ENCODE results near the gene RALY. TPM values are rescaled to one million over a fixed set of nuclear protein-coding genes. Genes with fewer than 3 reads are reported as not detected.

RALY gene
- total RNA-seq, 1 experiment from 2014 or later = 164 TPM

DNA sequence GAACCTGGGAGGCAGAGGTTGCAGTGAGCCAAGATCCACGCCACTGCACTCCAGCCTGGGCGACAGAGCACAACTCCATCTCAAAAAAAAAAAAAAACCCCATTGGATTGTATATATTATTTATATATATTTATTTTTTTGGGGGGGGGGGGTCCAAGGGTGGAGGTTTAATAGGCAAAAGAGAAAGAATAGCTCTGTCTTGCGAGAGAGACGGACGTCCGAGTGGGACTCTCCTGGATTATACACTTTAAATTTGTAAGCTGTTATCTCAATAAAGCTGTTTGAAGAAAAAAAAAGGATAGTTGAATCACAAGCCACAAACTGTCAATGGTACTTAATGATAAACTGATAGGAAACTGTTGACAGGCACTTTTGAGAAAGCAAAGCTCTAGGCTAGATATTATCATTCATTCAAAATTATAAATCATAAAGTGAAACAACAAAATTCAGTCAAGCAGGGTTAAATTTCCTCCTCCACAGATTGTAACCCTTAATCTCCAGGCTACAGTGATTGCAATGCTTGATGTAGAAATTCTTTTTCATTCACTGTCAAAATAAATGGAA, 98.0 kb downstream of the RALY start:
- H3K27ac ChIP-seq (ENCODE audit: low read length) = no peak overlapping the region
- H3K4me3 ChIP-seq (ENCODE audit: low read depth in 2 of 2, low read length in 2 of 2) = no peak overlapping the region
- ChIA-PET POLR2A (interaction anchor here (0.6 to 0.7 kb wide), 3 partner anchors 186 to 1011 kb away, joined by 4 to 9 read pairs (median 7); no protein-coding TSS in a partner anchor), CTCF (no interaction called here)
- H3K36me3 ChIP-seq (ENCODE audit: control insufficient read depth, insufficient read depth, low read length) = peaks cover 63% of the 10 kb centered on the region
- ATAC-seq (no peak), DNase-seq (ENCODE audit: low read depth, low spot score) (no peak)
- in situ Hi-C loops (cut with HindIII; ENCODE audit: low pct_unique_long_range_greater_than_20kb, low sequenced_read_pairs) = no loop called here
- H3K9me3 ChIP-seq (ENCODE audit: control insufficient read depth, insufficient read depth, low read depth, low read length) = no peaks in the 10 kb centered on the region
- 0 out of 2 replicates have a peak, but pooled peaks have one; percentile 8 for TF ChIP-seq POLR2AphosphoS5 (IDR thresholded peaks at IDR 0.05; ENCODE audit: low read depth, low read length)
- no peak for TF ChIP-seq TCF7L2 (IDR thresholded peaks at IDR 0.05; ENCODE audit: low read depth, low read length)
- no peaks in the 10 kb centered on the region for H3K27me3 ChIP-seq (ENCODE audit: control insufficient read depth, insufficient read depth, low read length)
- BruUV-seq (replicated peaks) = no TSS peak
- intact Hi-C loops (cut with micrococcal nuclease; ENCODE audit: unreplicated experiment) = no loop called here
- no peaks in the 10 kb centered on the region for H3K4me1 ChIP-seq (ENCODE audit: control insufficient read depth, insufficient read depth, low read length)

DNA sequence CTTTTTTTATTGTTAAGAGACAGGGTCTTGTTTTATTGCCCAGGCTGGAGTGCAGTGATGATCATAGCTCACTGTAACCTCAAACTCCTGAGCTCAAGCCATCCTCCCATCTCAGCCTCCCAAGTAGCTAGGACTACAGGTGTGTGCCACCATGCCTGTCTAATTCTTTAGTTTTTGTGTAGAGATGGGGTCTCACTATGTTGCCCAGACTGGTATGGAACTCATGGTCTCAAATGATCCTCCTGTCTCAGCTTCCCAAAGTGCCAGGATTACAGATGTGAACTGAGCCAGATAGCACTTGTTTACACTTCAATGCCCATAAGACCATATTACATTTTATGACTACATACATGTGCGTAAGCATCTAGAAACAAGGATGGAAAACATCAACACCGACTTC, 100.2 kb downstream of the RALY start:
- TF ChIP-seq CTCF (IDR thresholded peaks at IDR 0.05) = no peak
- TF ChIP-seq REST (IDR thresholded peaks at IDR 0.05; ENCODE audit: insufficient read depth in 1 of 2, low read depth in 2 of 2, low read length in 1 of 2) = no peak
- no peak for TF ChIP-seq TCF7L2 (IDR thresholded peaks at IDR 0.05; ENCODE audit: low read depth, low read length)
- TF ChIP-seq SIN3A (IDR thresholded peaks at IDR 0.05; ENCODE audit: borderline replicate concordance, insufficient read depth, low read depth, low read length) = no peak
- TF ChIP-seq POLR2AphosphoS5 (IDR thresholded peaks at IDR 0.05; ENCODE audit: low read depth, low read length) = no peak
- Histone ChIP-seq H3K27me3 (ENCODE audit: control insufficient read depth, insufficient read depth, low read length) (no peaks in the 10 kb centered on the region), H3K36me3 (ENCODE audit: control insufficient read depth, insufficient read depth, low read length) (peaks cover 70% of the 10 kb centered on the region), H3K4me1 (ENCODE audit: control insufficient read depth, insufficient read depth, low read length) (no peaks in the 10 kb centered on the region), H3K9me3 (ENCODE audit: control insufficient read depth, insufficient read depth, low read depth, low read length) (no peaks in the 10 kb centered on the region), H3K4me3 (ENCODE audit: low read depth in 2 of 2, low read length in 2 of 2) (no peak overlapping the region), H3K27ac (ENCODE audit: low read length) (no peak overlapping the region)
- POLR2A ChIA-PET = no interaction called here
- intact Hi-C loops (cut with micrococcal nuclease; ENCODE audit: unreplicated experiment) = no loop called here
- no TSS peak for BruUV-seq (replicated peaks)
- DNase-seq (ENCODE audit: low read depth, low spot score) (no peak), ATAC-seq (no peak)
- in situ Hi-C loops (cut with HindIII; ENCODE audit: low pct_unique_long_range_greater_than_20kb, low sequenced_read_pairs) = no loop called here
- CTCF ChIA-PET = no interaction called here

DNA sequence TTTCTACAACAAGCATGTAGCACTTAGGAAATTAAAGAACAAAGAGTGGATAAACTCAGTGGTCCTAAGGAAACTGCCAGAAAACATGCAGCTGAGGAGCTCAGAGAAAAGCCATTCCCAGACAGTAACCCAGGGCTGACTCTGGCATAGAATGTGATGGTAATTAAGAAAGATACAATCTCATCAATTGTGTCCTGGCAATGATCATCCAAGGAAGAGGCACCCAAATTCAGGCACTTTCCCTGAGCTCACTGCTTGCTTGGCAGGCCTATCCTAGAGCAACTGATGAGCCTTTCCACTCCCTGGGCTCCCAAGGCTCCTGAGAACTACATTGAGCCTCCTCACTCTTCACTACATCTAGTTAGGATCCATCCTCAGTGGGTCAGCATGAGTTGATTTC, 102.1 kb downstream of the RALY start:
- BruUV-seq (replicated peaks) = no TSS peak
- in situ Hi-C loops (cut with HindIII; ENCODE audit: low pct_unique_long_range_greater_than_20kb, low sequenced_read_pairs) (no loop called here), intact Hi-C loops (cut with micrococcal nuclease; ENCODE audit: unreplicated experiment) (no loop called here)
- Histone ChIP-seq H3K36me3 (ENCODE audit: control insufficient read depth, insufficient read depth, low read length) (peaks cover 66% of the 10 kb centered on the region), H3K27me3 (ENCODE audit: control insufficient read depth, insufficient read depth, low read length) (no peaks in the 10 kb centered on the region), H3K27ac (ENCODE audit: low read length) (no peak overlapping the region), H3K9me3 (ENCODE audit: control insufficient read depth, insufficient read depth, low read depth, low read length) (no peaks in the 10 kb centered on the region), H3K4me3 (ENCODE audit: low read depth in 2 of 2, low read length in 2 of 2) (no peak overlapping the region), H3K4me1 (ENCODE audit: control insufficient read depth, insufficient read depth, low read length) (no peaks in the 10 kb centered on the region)
- ChIA-PET POLR2A (no interaction called here), CTCF (no interaction called here)
- ATAC-seq (no peak), DNase-seq (ENCODE audit: low read depth, low spot score) (no peak)
- TF ChIP-seq REST (IDR thresholded peaks at IDR 0.05; ENCODE audit: insufficient read depth in 1 of 2, low read depth in 2 of 2, low read length in 1 of 2) (no peak), POLR2AphosphoS5 (IDR thresholded peaks at IDR 0.05; ENCODE audit: low read depth, low read length) (no peak), TCF7L2 (IDR thresholded peaks at IDR 0.05; ENCODE audit: low read depth, low read length) (no peak), SIN3A (IDR thresholded peaks at IDR 0.05; ENCODE audit: borderline replicate concordance, insufficient read depth, low read depth, low read length) (no peak), CTCF (IDR thresholded peaks at IDR 0.05) (no peak)
